ENCODE measurements around the gene EMSY.
A peak's percentile ranks its signal among the peaks of the same experiment; 100 is the strongest.
"Not testable (repeated sequence)": the region's sequence is repeated elsewhere in the genome, so short reads cannot be mapped to it uniquely, and the experiment has no call there.

Gene EMSY, protein sequence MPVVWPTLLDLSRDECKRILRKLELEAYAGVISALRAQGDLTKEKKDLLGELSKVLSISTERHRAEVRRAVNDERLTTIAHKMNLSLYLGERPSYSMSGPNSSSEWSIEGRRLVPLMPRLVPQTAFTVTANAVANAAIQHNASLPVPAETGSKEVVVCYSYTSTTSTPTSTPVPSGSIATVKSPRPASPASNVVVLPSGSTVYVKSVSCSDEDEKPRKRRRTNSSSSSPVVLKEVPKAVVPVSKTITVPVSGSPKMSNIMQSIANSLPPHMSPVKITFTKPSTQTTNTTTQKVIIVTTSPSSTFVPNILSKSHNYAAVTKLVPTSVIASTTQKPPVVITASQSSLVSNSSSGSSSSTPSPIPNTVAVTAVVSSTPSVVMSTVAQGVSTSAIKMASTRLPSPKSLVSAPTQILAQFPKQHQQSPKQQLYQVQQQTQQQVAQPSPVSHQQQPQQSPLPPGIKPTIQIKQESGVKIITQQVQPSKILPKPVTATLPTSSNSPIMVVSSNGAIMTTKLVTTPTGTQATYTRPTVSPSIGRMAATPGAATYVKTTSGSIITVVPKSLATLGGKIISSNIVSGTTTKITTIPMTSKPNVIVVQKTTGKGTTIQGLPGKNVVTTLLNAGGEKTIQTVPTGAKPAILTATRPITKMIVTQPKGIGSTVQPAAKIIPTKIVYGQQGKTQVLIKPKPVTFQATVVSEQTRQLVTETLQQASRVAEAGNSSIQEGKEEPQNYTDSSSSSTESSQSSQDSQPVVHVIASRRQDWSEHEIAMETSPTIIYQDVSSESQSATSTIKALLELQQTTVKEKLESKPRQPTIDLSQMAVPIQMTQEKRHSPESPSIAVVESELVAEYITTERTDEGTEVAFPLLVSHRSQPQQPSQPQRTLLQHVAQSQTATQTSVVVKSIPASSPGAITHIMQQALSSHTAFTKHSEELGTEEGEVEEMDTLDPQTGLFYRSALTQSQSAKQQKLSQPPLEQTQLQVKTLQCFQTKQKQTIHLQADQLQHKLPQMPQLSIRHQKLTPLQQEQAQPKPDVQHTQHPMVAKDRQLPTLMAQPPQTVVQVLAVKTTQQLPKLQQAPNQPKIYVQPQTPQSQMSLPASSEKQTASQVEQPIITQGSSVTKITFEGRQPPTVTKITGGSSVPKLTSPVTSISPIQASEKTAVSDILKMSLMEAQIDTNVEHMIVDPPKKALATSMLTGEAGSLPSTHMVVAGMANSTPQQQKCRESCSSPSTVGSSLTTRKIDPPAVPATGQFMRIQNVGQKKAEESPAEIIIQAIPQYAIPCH (N-terminal part only)
- total RNA-seq: 5.1 to 39.2 (median 14.0) reads per million in 18 experiments

DNA sequence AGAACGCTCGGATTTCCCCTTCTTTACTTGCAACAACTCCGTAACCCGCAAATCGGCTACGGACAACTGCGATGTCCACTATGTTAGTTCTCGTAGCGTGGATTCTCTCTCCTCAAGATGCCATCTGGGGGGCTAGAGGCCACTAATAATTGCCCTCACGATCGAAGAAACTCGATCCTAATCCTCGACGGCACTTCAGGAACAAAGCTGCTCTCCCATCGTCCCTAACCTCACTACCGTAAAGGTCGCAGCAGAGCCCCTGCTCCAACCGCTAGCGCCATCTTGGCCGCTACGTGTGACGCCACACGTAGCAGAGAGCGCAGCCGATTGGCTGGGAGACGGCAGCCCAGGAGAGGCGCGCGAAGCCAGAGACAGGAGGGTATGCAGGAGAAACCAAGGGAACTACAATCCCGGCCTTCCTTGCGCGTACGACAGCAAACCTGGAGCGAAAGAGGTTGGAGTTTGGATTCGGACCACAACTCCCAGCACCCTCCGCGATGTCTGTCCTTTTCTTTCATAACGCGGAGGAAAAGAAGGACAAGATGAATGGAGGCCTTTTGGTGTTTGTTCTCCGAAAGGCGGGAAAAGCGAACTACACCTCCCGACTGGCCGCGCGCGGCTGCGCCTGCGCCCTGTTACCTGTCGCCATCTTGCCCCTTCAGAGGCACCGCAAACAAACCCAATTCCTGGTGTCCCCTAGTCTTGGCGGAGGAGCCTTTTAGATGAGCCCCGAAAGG lies at the start of gene EMSY:
EMSY (plus strand) TSS at position 635 of the 737 bp plus-strand sequence. CDS start 1,921 bp downstream, outside the sequence.
- DNase-seq: peak; percentile 99

DNA sequence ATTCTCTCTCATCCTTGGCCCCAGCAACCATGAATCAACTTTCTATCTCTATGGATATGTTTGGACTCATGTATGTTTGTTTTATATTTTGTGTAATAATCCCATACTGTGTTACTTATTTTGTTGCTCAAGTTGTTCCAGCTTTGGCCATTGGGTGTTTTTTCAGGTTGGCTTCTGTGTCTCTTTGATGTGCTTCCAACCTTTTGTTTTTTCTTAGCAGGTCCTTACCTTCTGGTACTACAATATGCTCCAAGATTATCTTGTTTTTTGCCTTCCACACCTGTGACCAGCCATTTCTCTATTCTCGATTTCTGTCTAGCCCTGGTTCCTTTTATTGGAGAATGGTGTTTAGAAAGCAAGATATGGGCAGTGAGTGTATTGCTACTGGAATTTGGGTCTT lies 49.5 kb upstream of the EMSY start:
- DNase-seq: no peak

DNA sequence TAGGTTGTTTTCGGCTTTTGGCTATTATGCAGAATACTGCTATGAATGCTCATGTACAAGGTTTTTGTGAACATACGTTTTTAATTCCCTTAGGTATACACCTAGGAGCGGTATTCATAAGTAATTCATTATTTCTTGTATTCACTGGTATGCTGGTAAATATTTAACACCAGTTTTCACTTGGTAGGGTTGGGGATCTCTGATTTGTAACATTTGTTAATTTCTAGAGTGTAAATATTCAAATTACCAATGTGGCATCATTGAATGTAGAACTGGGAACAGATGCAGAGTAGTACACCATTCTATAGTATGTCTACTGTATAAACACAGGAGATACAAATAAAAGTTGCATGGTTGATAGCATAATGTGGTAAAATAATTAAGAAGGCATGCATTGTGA lies 47.4 kb upstream of the EMSY start:
- no peak for DNase-seq

DNA sequence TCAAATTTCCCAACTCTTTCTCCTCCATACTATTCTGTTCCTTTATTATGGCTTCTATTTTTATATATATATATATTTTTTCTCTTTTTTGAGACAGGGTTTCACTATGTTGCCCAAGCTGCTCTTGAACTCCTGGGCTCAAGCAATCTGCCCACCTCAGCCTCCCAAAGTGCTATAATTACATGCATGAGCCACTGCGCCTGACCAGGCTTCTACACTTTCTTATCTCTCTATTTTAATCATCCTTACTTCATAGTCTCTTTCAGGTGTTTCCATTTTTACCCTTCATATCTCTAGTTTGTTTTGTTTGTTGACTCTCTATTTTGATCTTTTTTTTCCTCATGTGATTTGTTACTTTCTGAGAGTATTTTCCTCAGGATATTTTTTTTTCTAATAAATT lies 43.9 kb upstream of the EMSY start:
- no peak for DNase-seq

DNA sequence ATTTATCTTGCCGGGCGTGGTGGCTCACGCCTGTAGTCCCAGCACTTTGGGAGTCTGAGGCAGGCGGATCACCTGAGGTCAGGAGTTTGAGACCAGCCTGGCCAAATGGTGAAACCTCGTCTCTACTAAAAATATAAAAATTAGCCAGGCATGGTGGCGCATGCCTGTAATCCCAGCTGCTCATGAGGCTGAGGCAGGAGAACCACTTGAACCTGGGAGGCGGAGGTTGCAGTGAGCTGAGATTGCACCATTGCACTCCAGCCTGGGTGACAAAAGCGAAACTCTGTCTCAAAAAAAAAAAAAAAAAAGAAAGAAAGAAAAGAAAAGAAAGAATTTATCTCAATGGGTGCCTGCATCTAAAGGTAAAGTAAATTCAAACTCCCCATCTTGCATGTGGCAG lies 43.3 kb upstream of the EMSY start:
- DNase-seq: not testable (repeated sequence)

DNA sequence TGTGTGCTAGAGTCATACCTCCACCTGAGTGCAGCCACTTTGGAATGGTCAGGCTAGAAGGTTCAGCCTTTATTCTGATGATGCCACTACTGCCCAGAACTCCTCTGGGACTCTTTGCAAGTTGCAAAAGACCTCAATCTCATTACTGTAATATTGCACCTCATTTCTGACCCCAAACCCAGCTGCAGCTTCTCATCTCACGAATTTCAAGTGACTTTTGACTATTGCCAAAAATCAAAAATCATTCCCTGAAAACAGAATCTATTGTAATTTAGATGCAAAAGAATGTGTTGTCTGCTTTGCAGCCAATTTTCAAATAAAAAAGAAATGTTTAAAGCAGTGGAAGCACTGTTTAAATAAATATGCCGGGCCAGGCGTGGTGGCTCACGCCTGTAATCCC lies 38.5 kb upstream of the EMSY start:
- DNase-seq: no peak

DNA sequence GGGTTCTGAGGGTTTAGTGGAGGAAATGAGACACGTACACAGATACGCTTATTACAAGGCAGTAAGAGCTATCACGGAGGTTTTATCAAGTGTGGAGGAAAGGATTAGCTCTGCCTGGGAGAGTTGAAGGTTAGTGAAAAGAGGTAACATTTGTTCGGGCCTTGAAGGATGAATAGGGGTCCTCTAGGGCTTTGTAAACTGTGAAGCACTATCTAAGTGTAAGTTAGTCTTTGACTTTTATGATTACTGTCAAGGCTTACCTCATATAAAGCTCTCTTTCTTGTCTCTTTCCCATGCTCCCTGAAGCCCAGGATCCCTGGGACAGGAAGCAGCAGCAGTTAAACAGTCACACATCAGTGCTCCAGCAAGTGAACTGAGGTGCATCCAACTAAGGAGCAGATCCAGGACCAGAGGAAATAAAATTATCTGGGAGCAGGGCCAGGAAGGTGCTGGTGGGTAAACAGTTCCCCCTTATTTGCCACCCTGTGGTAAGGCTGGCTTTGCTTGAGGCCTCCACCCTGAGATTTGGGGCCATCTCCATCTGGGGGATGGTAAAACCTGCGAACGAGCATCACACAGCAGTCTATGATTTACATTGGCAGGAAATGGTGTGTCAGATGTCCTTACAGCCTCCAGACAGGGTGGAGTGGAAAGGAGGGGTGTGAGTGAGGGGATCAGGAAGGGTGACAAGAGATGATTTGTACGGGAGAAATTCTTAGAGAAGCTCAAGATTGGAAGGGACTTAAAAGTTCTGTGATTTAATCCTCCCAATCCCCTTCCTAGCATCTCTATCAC lies 36.5 kb upstream of the EMSY start:
- no peak for DNase-seq

DNA sequence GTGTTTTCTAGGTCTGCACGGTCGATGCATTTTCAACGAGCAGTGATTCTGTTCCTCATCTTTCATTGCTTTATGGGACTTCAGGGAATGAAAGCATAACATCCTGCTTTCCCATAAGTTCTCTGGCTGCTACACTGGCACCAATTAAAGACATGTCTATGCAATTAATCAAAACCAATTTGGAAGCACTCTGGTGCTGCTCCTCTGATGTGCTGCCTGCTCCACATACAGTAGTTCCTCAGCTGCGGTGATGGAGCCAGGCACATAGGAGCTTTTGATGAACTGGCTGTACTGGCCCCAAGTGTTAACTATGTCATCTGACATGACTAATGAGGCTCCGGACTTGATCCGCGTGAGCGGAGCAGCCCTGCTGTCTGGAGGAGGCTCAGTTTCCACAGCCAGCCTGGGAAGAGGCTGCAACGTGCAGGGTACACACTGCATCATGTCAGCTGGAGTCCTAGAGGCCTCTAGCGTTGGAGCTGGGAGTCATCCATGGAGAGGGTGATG lies 33.9 kb upstream of the EMSY start:
- DNase-seq: no peak

DNA sequence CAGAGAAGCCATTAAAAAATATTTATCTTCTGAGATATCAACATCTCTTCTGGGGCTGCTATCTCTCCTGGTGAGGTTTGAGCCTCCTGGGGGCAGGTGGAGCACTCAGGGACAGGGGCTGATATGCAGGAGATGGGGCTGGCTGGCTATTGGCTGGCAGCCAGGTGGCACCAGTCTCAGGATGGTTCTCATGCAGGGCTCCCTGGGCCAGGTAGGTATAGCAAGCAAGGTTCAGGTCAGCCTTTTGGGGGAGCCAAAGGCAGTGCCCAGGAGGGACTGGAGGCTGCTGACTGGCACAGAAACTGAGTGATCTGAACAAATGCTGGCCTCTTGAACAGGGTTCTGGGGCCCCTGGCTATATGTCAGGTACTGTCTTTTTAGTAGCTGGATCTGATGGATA lies 29.7 kb upstream of the EMSY start:
- no peak for DNase-seq

DNA sequence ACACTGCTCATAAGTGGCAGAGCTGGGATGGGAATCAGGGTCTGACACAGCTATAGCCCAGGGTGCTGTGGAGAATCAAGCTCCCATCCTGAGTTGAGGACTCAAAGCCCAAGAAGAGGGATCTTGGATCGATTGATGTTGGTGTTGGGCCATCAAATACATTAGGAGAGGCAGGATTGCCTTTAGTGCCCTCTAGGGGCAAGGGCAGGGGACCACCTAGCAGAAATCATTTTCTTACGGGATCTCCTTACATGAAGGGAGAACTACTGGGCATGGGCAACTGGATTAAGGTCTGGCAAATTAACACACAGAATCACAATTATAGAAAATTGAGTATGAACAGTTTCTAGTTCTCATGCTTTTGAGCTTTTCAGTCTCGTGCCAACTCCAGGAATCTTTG lies 24.9 kb upstream of the EMSY start:
- DNase-seq: peak; percentile 35 to 45

DNA sequence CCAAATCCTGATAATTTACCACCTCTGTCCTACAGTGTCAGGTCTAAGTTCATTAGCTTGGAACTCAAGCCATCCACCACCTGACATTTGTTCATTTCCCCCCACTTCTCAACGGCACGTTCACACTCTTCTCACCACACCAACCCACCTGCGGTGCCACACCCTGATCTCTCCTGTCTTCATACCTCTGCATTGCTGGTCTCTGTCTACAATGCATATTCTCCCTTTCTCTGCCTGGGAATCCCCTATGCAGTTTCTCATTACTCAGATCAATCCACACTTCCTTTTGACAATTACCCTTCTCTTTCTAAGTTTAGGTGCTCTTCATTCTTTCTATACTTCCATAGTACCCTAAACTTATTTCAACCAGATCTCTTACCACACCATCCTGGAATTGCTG lies 20.4 kb upstream of the EMSY start:
- no peak for DNase-seq

DNA sequence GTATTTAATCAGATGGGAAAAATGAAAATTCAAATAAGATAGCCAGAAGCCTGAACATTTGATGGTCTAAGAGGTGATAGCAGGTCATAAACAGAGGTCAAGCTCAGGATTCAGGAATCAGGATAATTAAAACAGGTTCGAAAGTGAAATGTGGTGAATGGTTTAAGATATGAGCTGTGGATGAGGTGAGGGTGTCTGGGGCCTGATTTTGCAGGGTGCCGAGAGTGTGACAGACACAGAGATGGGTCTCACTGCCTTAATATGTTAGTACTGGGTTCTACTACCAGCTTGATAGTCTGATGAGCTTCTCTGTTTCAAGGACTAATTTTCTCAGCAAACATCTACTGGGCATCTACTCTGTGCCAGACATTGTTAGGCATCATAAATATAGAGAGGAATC lies 19.9 kb upstream of the EMSY start:
- DNase-seq: no peak

DNA sequence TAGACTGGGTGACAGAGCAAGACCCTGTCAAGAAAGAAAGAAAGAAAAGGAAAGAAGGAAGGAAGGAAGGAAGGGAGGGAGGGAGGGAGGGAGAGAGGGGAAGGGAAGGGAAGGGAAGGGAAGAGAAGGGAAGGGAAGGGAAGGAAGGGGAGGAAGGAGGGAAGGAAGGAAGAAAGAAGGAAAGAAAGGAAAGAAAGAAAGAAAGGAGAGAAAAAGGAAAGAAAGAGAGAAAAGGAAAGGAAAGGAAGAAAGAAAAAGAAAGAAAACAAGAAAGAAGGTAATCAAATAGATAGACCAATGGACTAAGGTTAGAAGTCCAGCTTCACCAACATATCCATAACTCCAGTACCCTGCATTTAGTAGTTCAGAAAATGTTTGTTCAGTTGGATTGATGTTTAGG lies 18.2 kb upstream of the EMSY start:
- no peak for DNase-seq

DNA sequence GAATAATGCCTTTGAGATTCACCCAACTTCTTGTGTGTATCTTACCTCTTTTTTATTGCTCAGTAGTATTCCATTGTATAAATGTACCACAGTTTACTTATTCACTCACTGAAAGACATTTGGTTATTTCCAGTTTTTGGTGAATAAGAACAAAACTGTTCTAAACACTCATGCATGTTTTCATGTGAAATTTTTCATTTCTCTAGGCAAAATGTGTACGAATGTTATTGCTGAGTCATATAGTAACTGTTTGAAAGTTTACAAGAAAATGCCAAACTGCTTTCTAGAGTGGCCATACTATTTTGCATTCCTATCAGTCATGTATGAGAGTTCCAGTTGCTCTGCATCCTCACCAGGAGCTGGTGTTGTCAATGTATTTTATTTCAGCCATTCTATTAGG lies 8.8 kb upstream of the EMSY start:
- no peak for DNase-seq

DNA sequence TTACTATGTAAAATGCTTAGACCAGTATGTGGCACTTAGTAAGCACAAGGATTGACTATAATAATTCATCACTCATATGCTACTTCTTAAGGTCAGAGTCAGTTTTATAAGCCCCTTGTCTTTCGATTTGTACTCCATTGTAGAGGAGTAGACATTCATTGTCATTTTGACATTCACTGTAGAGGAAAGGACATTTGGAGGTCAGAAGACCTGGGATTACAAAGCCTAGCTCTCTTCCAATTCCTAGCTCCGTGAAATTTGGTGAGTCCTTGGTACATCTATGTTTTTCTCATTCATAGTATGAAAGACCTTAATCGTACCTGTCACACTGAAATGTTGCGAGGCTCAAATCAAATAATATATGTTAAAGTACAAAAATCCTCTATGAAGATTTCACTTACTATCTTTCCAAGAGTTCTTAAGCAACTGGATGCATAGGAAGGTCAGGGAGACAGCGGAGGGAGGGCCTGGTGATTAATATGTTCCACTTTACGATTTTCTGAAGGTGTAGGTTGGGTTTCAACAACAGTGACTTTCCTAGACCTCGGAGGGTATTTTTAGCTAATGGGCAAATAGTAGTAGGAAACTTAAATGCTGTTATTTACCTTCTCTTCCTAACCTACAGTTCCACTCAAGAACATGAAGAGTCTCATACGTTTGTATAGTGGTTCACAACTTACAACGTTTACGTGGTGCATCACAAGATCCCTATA lies 1.4 kb upstream of the EMSY start:
- peak in 1 of 2 donors; percentile 17 for DNase-seq

DNA sequence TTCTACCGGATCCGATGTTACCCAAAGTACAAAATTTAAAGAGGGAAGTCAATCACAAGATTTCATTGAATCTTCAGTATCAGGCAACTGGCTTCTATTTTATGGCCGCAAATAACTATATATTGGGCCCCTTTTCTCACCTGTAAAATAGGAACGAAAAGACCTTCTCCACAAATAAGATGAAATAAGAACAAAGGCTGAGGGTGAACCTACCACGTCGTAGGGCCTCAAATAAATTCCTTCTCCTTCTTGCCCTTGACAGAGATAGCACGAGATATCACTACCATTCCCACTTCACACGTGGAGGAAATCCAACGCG lies 794 bp upstream of the EMSY start:
- peak in 1 of 2 donors; percentile 2 for DNase-seq

DNA sequence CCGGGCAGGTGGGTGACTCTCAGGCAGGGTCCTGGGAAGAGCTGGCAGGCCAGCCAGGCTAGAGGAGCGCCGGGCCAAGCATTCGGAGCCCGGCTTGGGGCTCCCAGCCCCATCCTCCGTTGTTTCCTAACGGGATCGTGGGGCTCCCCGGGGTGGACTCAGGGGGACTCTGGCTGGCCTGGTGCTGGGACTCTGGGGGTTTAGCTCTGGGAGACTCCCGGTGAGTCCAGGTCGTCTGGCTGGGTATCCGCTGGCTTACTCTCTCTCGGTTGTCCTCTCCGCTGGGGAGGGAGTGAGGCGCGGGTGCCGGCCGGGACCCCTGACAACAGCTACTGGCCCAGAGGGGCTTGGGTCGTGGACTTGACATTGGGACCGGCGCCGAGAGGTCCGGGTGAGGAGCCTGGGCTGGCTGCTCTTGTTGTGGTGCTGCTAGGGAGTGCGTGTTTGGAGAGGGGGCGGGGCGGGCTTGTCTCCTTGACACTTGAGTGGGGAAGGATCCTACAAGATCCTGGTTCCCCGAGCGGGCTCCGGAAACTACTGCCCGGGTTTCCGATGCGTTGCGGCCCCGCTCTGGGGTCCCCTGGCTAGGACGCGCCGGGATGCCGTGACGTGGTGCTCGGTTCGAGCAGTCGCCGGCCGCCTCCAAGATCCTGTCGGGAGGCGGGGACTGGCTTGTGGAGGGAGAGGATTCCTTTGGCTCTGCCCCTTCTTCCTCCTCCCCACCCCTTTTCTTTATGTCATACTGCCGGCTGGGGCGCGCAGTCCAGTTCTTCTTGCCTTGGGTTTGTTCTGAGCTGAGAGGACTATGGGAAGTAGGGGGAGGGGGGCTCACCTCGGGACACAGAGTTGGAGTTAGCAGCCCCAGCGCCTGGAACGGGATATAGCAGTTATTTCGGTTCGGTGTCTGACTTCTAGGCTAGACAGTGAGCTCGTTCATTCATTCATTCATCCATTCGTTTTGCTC lies 585 bp downstream of the EMSY start:
- DNase-seq: peak; percentile 81 to 84

DNA sequence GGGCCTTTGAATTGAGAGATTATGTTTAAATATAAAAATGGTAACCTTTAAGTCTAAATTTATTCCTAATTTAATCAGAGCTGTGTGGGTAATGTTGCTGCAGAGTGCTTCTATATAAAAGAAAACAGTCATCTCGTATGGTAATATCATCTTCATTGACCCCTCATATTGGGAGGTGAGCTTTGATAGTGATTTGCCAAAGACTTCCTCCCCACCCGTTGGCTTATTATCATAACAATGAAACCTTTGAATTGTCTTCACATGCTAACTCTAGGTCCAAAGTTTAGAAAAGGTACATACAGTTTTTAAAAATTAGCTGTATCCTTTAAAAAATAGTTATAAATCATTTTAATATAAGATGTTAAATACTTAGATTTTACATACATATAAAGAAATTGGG lies 3.7 kb downstream of the EMSY start:
- DNase-seq: no peak

DNA sequence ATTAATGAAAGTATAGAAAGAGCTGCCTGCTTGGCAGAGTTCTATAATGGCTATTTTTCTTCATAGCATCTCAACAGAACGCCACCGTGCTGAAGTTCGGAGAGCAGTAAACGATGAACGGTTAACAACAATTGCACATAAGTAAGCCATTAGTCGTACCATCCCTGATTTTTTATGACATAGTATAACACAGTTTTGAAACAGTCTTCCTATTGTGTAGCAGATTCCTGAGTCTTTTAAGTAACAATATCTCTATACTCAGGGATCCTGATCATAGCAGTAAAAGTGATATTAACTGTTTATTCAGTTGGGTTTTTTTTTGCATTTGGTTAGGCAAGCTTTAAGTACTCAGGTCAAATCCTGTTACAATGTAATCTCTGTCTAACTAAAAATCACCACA lies 8.4 kb downstream of the EMSY start:
- DNase-seq: no peak

Data from inflammatory macrophage (primary cell).